Measurements from ENCODE around the gene CST4.
"Not testable (repeated sequence)": the region's sequence is repeated elsewhere in the genome, so short reads cannot be mapped to it uniquely, and the experiment has no call there.

CST4 gene

GRCh38 chr20:23686046-23686750 lies 2.6 kb downstream of the CST4 start:
- no peak for DNase-seq

- not testable (repeated sequence) for DNase-seq
Measured at GRCh38 chr20:23685529-23685896, 3.3 kb downstream of the CST4 start.

- DNase-seq, result no peak
Measured at GRCh38 chr20:23684261-23684660, 4.6 kb downstream of the CST4 start.

- DNase-seq, result no peak
Measured at GRCh38 chr20:23683807-23684206, 5.0 kb downstream of the CST4 start.

- DNase-seq, result no peak
Measured at GRCh38 chr20:23683281-23683680, 5.6 kb downstream of the CST4 start.

GRCh38 chr20:23680146-23680545 lies 8.7 kb downstream of the CST4 start:
- DNase-seq, result no peak

- DNase-seq, result no peak
Measured at GRCh38 chr20:23679133-23680092, 9.4 kb downstream of the CST4 start.

GRCh38 chr20:23673209-23673608 lies 15.6 kb downstream of the CST4 start:
- no peak for DNase-seq

GRCh38 chr20:23672158-23672557 lies 16.7 kb downstream of the CST4 start:
- no peak for DNase-seq

- DNase-seq, result no peak
Measured at GRCh38 chr20:23671479-23671878, 17.4 kb downstream of the CST4 start.

GRCh38 chr20:23670361-23670760 lies 18.5 kb downstream of the CST4 start:
- DNase-seq, result no peak

- no peak for DNase-seq
Measured at GRCh38 chr20:23669866-23670265, 19.0 kb downstream of the CST4 start.

GRCh38 chr20:23669327-23669726 lies 19.5 kb downstream of the CST4 start:
- no peak for DNase-seq

GRCh38 chr20:23668477-23668951 lies 20.3 kb downstream of the CST4 start:
- peak; percentile 8 for DNase-seq

GRCh38 chr20:23667666-23668065 lies 21.2 kb downstream of the CST4 start:
- DNase-seq, result no peak

GRCh38 chr20:23666698-23667097 lies 22.1 kb downstream of the CST4 start:
- DNase-seq, result no peak

GRCh38 chr20:23666189-23666588 lies 22.6 kb downstream of the CST4 start:
- no peak for DNase-seq

GRCh38 chr20:23664954-23665353 lies 23.9 kb downstream of the CST4 start:
- no peak for DNase-seq

GRCh38 chr20:23664046-23664445 lies 24.8 kb downstream of the CST4 start:
- DNase-seq, result not testable (repeated sequence)

- DNase-seq, result no peak
Measured at GRCh38 chr20:23663180-23663579, 25.7 kb downstream of the CST4 start.

GRCh38 chr20:23662276-23662870 lies 26.5 kb downstream of the CST4 start:
- no peak for DNase-seq

GRCh38 chr20:23661002-23661429 lies 27.8 kb downstream of the CST4 start:
- DNase-seq, result no peak

Data from NCI-H226 (cell line).